Fibroblast of lung (primary cell): ENCODE data around the gene CPTP. TPM values are rescaled to one million over a fixed set of nuclear protein-coding genes. Genes with fewer than 3 reads are reported as not detected.

Experiments
- polyA plus RNA-seq, 2 donors: library from polyadenylated mRNA; depleted of rRNA in 1 of 2; stranded (reverse) in 1 of 2; unstranded in 1 of 2; fragments of >200 nt; gene quantifications; 2 replicates each; pipeline ENCODE4 v1.2.1, GENCODE V29; 2011 to 2012; ENCODE audit warnings: missing spikeins in 1 of 2
- total RNA-seq: library from RNA; depleted of rRNA; stranded (reverse); fragments of >200 nt; gene quantifications from 2 replicates; pipeline ENCODE4 v1.2.1, GENCODE V29; 2014

The CPTP gene
- total and polyA plus RNA-seq, 2 donors (not counting 1 experiment from before 2014, with no cell fraction given), result 6.0 to 10.1 TPM

Other genes with a start within 250 kb of the CPTP start
- 3.1 and 3.3 TPM in 2 replicates for gene C1orf159, start 208.7 kb upstream of the CPTP start, total RNA-seq
- gene C1orf159, start 208.7 kb upstream of the CPTP start, polyA plus RNA-seq, result 2.6 and 3.4 TPM in 2 replicates
- under 0.01 TPM in 1 of 2 replicates, not detected in the other for gene TTLL10, start 150.9 kb upstream of the CPTP start, total RNA-seq
- not detected in 2 replicates for gene TTLL10, start 150.9 kb upstream of the CPTP start, polyA plus RNA-seq
- gene TNFRSF18, start 118.2 kb upstream of the CPTP start, total RNA-seq, result 0.77 and 1.3 TPM in 2 replicates
- 0.10 TPM in 1 of 2 replicates, not detected in the other for gene TNFRSF18, start 118.2 kb upstream of the CPTP start, polyA plus RNA-seq
- under 0.01 and 0.17 TPM in 2 replicates for gene TNFRSF4, start 110.6 kb upstream of the CPTP start, total RNA-seq
- 0.05 TPM in 1 of 2 replicates, not detected in the other for gene TNFRSF4, start 110.6 kb upstream of the CPTP start, polyA plus RNA-seq
- gene SDF4, start 92.8 kb upstream of the CPTP start, total RNA-seq, result 81.9 and 127 TPM in 2 replicates
- 133 and 180 TPM in 2 replicates for gene SDF4, start 92.8 kb upstream of the CPTP start, polyA plus RNA-seq
- gene B3GALT6, start 92.6 kb upstream of the CPTP start, total RNA-seq, result 19.3 and 19.5 TPM in 2 replicates
- 15.7 and 17.9 TPM in 2 replicates for gene B3GALT6, start 92.6 kb upstream of the CPTP start, polyA plus RNA-seq
- 1.0 and 4.1 TPM in 2 replicates for gene C1QTNF12, start 78.1 kb upstream of the CPTP start, total RNA-seq
- 0.27 and 0.60 TPM in 2 replicates for gene C1QTNF12, start 78.1 kb upstream of the CPTP start, polyA plus RNA-seq
- gene UBE2J2, start 50.9 kb upstream of the CPTP start, total RNA-seq, result 39.5 and 47.2 TPM in 2 replicates
- gene UBE2J2, start 50.9 kb upstream of the CPTP start, polyA plus RNA-seq, result 32.3 and 50.9 TPM in 2 replicates
- 1.0 and 2.5 TPM in 2 replicates for gene SCNN1D, start 44.4 kb upstream of the CPTP start, total RNA-seq
- gene SCNN1D, start 44.4 kb upstream of the CPTP start, polyA plus RNA-seq, result 0.44 TPM in 2 replicates
- 34.7 and 50.9 TPM in 2 replicates for gene ACAP3, start 16.9 kb upstream of the CPTP start, total RNA-seq
- gene ACAP3, start 16.9 kb upstream of the CPTP start, polyA plus RNA-seq, result 15.3 and 15.7 TPM in 2 replicates
- gene PUSL1, start 16.2 kb upstream of the CPTP start, total RNA-seq, result 12.7 and 13.1 TPM in 2 replicates
- 7.1 and 9.6 TPM in 2 replicates for gene PUSL1, start 16.2 kb upstream of the CPTP start, polyA plus RNA-seq
- gene INTS11, start 142 bp upstream of the CPTP start, total RNA-seq, result 46.2 and 69.2 TPM in 2 replicates
- 44.1 and 73.0 TPM in 2 replicates for gene INTS11, start 142 bp upstream of the CPTP start, polyA plus RNA-seq
- gene TAS1R3, start 6.5 kb downstream of the CPTP start, total RNA-seq, result 0.17 and 0.26 TPM in 2 replicates
- 0.01 and 0.02 TPM in 2 replicates for gene TAS1R3, start 6.5 kb downstream of the CPTP start, polyA plus RNA-seq
- gene DVL1, start 24.6 kb downstream of the CPTP start, total RNA-seq, result 78.3 and 107 TPM in 2 replicates
- 9.1 and 12.5 TPM in 2 replicates for gene DVL1, start 24.6 kb downstream of the CPTP start, polyA plus RNA-seq
- gene MXRA8, start 33.8 kb downstream of the CPTP start, total RNA-seq, result 262 and 397 TPM in 2 replicates
- gene MXRA8, start 33.8 kb downstream of the CPTP start, polyA plus RNA-seq, result 205 and 239 TPM in 2 replicates
- gene AURKAIP1, start 50.4 kb downstream of the CPTP start, total RNA-seq, result 83.2 and 85.2 TPM in 2 replicates
- 42.2 and 66.9 TPM in 2 replicates for gene AURKAIP1, start 50.4 kb downstream of the CPTP start, polyA plus RNA-seq
- gene CCNL2, start 74.5 kb downstream of the CPTP start, total RNA-seq, result 87.1 and 102 TPM in 2 replicates
- gene CCNL2, start 74.5 kb downstream of the CPTP start, polyA plus RNA-seq, result 70.5 and 116 TPM in 2 replicates
- 80.1 and 81.7 TPM in 2 replicates for gene MRPL20, start 82.5 kb downstream of the CPTP start, total RNA-seq
- 150 and 188 TPM in 2 replicates for gene MRPL20, start 82.5 kb downstream of the CPTP start, polyA plus RNA-seq
- gene ANKRD65, start 96.5 kb downstream of the CPTP start, total RNA-seq, result 1.3 and 2.0 TPM in 2 replicates
- 0.84 and 1.9 TPM in 2 replicates for gene ANKRD65, start 96.5 kb downstream of the CPTP start, polyA plus RNA-seq
- 2.6 and 3.1 TPM in 2 replicates for gene VWA1, start 110.9 kb downstream of the CPTP start, total RNA-seq
- 1.7 and 2.5 TPM in 2 replicates for gene VWA1, start 110.9 kb downstream of the CPTP start, polyA plus RNA-seq
- under 0.01 and 0.17 TPM in 2 replicates for gene ATAD3C, start 124.9 kb downstream of the CPTP start, total RNA-seq
- not detected in 2 replicates for gene ATAD3C, start 124.9 kb downstream of the CPTP start, polyA plus RNA-seq
- 14.4 and 15.0 TPM in 2 replicates for gene ATAD3B, start 147.0 kb downstream of the CPTP start, total RNA-seq
- 7.0 and 11.6 TPM in 2 replicates for gene ATAD3B, start 147.0 kb downstream of the CPTP start, polyA plus RNA-seq
- gene ATAD3A, start 187.4 kb downstream of the CPTP start, total RNA-seq, result 14.4 and 18.0 TPM in 2 replicates
- 12.5 and 19.8 TPM in 2 replicates for gene ATAD3A, start 187.4 kb downstream of the CPTP start, polyA plus RNA-seq
- 4.9 and 5.4 TPM in 2 replicates for gene TMEM240, start 215.8 kb downstream of the CPTP start, total RNA-seq
- gene TMEM240, start 215.8 kb downstream of the CPTP start, polyA plus RNA-seq, result 1.3 and 1.4 TPM in 2 replicates